NCI-H1092 (cell line): ENCODE data around the gene NPFF.
"Not testable (repeated sequence)": the region's sequence is repeated elsewhere in the genome, so short reads cannot be mapped to it uniquely, and the experiment has no call there.

Experiments used
- DNase-seq: peaks from one replicate; lab custom pipeline; 2025; lab: John Stamatoyannopoulos, UW

Gene NPFF

DNA sequence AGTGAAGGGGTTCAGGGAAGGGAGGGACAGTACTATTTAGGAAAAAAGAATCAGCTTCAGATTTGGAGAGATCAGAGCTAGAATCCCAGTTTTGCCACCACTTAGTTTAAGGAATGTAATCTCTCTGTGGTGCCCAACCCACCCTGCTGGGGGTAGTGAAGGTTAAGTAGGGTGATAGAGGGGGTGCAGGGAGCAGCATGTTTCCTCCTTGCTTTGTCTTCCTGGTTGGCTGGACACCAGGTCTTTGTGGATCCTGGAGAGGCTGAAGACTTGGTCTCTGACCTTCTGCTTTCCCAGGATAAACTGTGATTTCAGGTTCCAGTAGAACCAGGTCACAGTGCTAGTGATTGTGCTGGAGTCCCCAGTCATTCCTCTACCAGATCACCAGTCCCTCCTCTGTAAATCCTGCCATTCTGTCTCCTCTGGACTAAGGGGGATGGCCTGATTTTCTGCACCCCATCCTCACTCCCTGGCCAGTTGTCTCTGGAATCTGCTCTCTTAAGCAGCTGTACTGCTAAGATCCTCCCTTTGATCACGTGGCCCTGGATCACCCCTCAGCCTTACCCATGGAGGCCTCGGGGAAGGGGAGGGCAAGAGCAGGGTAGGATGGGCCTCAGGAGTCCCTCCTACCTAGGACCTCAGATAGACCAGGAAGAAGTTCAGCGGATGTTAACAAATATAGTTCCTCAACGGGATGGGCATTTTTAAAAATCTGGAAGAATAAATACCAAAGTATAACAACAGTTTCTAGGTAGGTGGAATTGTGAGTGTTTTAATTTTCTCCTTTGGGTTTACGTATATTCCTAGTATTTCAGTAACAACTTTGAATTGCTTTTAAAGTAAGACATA, 11.2 kb downstream of the NPFF start:
- DNase-seq = no peak

GRCh38 chr12:53493610-53494391, 13.5 kb downstream of the NPFF start:
- DNase-seq = no peak

DNA sequence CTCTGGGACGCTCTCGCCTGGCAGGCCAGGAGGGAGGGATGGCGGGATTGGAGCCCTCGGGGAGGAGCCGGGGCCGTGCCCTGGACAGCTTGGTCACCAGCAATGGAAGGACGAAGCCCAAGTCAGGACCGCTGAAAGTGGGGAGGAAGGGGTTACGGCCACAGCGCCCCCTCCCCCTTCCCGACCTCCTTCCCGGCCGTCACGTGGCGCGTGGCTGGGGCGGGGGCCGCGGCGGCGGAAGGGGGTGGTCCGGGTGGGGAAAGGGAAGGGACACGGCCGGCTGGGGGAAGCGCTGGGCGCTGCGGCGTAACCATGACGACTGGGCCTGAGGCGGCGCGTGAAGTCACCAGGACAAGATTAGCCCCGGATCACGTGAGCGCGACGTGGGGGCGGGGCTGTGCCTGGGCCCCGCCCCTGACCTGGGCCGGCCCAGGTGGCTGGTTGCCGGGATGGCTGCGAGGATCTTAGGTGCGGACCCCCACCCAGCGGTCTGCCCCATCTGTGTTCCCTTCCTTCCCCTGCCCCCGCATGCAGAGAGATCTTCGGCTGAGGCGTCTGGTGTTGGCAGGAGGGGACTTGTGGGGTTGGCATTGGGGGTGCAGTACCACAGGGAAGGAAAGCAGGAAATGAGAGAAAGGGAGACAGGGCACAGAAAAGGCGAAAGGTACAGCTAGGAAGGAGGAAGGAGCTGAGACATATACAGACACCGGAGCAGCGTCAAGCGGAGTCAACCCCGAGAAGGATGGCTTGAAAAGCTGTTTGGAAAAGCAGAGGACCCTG, 14.3 kb downstream of the NPFF start:
- peak; percentile 69 for DNase-seq

- DNase-seq = no peak
Observed at GRCh38 chr12:53492188-53492587, 15.1 kb downstream of the NPFF start.

DNA sequence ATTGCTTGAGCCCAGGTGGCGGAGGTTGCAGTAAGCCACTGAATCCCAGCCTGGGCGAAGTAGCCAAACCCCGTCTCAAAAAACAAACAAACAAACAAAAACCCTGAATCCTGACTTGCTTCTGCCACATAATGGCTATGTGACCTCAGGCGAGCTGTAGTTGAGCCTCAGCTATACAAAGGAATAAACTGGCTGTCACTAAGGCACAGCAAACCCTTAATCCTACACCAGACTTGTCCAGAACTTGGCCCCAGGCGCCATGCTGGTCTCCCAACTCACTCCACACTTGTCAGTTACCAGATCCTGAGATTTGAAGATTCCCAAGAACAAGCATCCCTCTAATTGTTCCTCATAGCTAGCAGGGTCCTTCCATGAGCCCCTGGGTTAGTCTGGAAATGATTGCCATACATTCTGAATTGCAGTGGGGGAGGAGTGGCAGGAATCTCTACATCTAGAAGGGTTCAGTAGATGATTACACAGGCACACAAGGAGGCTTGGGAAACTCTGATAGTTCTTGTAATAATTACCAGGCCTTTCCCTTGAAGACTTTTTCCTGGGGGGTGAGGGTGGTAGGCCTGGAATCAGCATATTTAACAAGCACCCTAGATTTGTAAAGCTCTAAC, 17.9 kb downstream of the NPFF start:
- DNase-seq = no peak

DNA sequence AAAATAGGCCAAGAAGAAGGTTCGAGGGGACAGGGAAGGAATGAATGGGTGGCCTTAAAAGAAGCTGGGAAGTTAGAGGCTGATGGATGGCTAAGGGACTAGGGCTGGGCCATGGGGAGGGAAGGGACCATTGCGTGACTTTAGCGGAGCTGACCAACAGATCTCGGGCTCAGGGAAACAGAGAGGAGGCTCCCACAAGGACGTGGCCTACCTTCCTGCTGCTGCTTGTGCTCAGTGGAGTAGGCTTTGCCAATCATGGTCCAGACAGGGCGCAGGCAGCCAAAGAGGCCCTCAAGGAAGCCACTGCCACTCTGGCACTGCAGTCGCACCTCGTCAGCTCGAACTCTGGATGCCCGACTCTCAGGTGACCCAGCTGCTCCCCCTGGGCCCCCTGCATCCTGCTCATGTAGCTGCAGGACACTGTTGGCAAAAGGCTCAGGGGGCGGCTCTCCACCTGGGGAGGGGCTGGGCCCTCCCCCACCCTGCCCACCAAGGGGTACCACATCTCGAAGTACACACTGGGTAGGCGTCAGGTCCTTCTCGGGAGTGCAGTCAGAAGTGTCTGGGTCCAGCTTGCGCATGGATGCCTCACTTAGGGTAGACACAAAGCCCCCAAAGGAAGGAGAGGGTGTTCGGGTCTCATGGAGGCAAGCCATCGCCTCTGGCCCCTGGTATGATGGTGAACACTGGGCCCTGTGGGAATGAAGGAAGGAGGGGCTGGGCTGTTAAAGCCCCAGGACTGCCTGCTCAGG, 20.4 kb downstream of the NPFF start:
- no peak for DNase-seq

GRCh38 chr12:53485955-53486735, 21.1 kb downstream of the NPFF start:
- no peak for DNase-seq

DNA sequence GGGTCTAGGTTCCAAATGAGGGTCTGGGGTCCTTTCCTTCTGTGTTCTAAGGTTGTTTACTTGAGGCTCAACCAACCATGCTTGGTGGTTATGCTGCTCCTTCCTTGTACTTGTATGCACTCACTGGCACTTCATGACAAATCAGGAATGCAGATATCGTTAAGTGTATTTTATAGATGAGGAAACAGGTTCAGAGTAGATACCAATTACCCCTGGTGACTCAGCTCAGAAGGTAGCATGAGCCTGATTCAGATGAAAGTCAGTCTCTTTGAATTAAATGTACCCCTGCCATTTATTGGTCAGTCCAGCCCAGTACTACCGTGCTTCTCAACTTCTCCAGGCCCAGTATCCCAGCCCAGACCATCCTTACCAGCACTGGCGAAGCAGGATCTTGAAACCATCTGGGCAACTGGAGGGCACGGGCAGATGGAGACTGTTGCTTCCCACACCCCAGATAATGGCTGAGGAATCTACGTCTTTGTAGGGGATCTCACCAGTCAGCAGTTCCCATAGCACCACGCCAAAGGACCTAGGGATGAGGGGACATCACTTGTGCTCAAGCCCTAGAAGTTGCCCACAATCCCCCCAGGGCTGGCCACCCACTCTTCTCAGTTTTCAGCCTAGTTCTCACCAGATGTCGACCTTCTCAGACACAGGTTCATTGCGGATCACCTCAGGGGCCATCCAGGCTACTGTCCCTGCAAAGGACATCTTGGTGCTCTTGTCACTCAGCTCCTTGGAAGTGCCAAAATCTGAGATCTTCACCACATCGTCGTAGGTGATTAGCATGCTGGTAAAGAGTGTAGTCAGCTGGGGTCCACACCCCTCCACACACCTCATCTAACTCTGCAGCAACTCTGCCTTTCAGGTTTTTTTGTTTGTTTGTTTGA, 22.4 kb downstream of the NPFF start:
- DNase-seq = no peak

DNA sequence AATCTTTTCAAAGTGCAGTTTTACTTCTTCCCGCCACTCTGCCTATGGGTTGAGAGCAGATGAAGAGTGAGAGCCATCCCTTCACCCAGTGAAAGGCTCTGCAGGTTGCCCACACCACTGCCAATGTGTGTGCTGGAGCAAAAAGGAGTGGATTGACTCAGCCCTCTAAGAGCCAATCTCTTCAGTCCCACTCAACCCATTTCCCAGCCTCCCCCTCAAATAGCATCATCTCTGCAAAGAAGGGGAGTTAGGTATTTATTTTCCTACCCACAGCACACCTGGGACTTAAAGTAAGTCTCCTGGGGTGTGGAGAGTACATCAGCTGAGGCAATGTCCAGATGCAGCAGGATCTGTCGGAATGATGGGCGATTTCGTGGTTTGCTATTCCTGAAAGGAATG, 23.3 kb downstream of the NPFF start:
- DNase-seq = no peak

- DNase-seq = no peak
Observed at GRCh38 chr12:53483225-53483978, 23.9 kb downstream of the NPFF start.

DNA sequence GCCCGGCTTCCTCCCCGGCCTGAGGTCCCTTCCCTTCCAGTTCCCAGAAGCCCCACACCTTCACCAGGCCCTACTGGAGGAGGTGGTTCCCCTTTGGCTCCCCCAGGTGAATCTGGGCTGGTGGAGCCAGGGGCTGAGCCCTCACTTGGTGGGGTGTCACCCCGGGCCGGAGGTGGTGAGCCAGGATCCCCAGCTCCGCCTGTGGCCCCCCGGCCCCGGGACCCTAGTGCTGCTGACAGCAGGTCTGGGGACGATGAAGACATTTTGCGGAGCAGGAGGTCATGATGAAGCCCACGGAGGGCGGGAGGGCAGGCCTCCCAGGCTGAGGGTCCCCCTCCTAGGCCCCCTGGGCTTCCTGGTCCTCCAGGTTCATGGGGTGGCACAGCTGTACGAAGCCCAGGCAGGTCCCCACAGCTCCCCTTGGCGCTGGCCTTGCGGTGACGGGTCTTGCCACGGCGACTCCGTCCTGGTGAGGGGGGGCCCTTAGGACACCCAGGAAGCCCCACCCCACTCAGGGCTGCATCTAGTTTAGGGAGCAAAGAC, 24.6 kb downstream of the NPFF start:
- DNase-seq = no peak

DNA sequence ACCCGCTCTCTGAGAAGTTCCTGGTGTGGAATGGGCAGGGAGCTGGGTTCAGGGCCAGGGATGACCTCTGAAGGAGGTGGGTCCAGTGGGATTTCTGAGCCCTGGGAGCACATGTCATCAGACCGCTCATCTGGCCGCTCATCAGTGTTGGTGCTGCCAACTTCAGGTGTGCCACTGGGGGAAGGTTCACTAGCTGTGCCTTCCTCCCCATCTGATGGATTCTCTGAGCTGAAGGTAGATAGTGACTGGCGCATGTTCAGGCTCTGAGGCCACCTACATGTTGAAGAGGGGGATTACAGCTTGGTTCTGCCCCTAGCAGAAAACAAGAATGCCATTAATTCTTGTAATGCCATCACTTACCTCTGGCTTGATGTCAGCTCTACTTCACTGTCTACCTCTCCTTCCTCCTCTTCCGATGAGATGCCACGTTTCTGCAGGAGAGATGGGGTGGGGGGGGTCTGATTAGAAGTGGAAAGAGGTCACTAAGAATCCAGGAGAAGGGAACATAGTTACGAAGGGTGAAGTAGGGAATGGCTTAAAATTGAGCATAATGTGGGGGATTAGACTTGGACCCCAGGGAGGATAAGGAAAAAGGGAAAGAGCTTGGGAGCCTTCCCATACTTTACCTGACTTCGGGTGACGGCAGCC, 25.2 kb downstream of the NPFF start:
- DNase-seq = no peak

DNA sequence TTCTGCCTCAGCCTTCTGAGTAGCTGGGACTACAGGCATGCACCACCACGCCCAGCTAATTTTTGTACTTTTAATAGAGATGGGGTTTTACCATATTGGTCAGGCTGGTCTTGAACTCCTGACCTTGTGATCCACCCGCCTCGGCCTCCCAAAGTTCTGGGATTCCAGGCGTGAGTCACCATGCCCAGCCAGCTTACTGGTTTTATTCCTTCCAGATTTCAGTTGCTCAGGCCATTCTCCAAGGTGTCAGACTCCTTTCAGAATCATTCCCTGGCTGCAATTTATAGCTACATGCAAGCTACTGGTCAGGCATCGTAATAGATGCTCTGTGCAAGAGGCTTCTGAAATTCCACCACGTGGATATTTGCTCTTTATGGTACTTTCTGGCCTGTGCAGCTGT, 25.8 kb downstream of the NPFF start:
- not testable (repeated sequence) for DNase-seq

DNA sequence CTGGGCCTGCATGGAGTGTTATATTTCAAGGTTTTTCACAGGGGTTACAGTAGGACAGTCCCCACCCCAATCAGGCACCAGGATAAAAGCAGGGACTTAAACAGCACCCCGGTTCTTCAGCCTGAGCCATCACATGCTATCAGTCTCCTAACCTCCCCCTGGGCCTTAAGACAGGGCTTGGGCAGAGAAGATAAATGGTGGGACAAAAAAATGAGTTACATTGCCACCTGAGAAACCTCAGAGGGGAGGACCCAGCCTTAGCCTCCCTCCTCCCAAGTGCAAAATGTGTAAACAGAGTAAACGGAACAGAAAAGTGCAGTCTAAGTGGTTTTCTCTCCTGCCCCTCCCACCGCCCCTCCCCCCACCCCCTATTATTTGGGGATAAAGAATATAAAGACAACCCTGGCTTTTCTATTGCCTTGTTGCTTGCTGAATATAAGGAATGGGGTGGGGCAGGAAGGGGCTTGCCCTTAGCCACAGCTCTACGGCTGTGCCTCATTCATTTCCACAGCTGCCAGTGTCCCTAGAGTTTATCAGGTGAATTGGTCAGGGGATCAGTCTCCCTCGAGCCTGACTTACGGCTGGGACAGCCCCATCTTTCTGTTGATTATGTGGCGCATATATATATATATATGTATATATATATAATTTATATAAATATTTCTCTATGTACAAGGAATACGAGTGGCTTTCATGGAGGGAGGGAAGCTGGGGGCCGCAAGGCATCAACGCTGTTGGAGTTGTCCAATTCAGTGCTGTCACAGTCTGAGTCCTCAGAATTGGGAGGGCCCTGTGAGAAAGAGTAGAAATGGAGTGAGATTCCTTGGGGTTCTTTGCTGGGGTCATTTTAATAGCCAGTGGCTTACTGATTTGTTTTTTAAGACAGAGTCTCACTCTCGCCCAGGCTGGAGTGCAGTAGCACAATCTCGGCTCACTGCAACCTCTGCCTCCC, 26.5 kb downstream of the NPFF start:
- DNase-seq = no peak

DNA sequence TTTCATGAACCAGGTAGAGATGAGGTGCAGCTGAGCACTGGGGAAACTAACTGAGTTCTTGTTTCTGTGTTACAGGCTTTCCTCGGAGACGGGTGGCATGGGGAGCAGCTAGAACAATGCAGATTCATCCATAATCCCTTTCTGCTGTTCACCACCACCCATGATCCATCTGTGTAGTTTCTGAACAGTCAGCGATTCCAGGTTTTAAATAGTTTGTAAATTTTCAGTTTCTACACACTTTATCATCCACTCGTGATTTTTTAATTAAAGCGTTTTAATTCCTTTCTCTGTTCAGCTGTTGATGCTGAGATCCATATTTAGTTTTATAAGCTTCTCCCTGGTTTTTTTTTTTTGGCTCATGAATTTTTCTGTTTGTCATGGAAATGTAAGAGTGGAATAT, 28.0 kb downstream of the NPFF start:
- no peak for DNase-seq

GRCh38 chr12:53478865-53479264, 28.4 kb downstream of the NPFF start:
- no peak for DNase-seq

GRCh38 chr12:53476769-53477209, 30.5 kb downstream of the NPFF start:
- no peak for DNase-seq
